WTC11 (cell line): ENCODE measurements around the gene ZFP91.

Source experiments
- ZNF263 ChIP-seq: sonication (generic); formaldehyde crosslinking; IDR thresholded peaks from 2 replicates; pipeline ENCODE4 v1.8.1; 2022; ENCODE audit warnings: low read depth, mild to moderate bottlenecking, moderate library complexity, missing genetic modification reagents
- TF ChIP-seq, protein P1 (sequence below): fragments of 200-600 bp; IDR thresholded peaks from 2 replicates; pipeline ENCODE4 v1.8.0; 2022; ENCODE audit warnings: antibody characterized with exemption
- TF ChIP-seq, protein P2 (sequence below): sonication (generic); formaldehyde crosslinking; IDR thresholded peaks from 2 replicates; pipeline ENCODE4 v1.8.0; 2022; ENCODE audit warnings: missing genetic modification reagents
- TF ChIP-seq, protein P3 (sequence below): sonication (generic); formaldehyde crosslinking; IDR thresholded peaks from 2 replicates; pipeline ENCODE4 v1.8.0; 2022; ENCODE audit warnings: mild to moderate bottlenecking, missing genetic modification reagents

GRCh38 chr11:58650496-58650895, 71.6 kb downstream of the ZFP91 start:
- no peak for TF ChIP-seq ZNF263 (CRISPR knock-in tag)
- TF ChIP-seq, protein P1, sequence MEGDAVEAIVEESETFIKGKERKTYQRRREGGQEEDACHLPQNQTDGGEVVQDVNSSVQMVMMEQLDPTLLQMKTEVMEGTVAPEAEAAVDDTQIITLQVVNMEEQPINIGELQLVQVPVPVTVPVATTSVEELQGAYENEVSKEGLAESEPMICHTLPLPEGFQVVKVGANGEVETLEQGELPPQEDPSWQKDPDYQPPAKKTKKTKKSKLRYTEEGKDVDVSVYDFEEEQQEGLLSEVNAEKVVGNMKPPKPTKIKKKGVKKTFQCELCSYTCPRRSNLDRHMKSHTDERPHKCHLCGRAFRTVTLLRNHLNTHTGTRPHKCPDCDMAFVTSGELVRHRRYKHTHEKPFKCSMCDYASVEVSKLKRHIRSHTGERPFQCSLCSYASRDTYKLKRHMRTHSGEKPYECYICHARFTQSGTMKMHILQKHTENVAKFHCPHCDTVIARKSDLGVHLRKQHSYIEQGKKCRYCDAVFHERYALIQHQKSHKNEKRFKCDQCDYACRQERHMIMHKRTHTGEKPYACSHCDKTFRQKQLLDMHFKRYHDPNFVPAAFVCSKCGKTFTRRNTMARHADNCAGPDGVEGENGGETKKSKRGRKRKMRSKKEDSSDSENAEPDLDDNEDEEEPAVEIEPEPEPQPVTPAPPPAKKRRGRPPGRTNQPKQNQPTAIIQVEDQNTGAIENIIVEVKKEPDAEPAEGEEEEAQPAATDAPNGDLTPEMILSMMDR, result no peak
- TF ChIP-seq, protein P2, sequence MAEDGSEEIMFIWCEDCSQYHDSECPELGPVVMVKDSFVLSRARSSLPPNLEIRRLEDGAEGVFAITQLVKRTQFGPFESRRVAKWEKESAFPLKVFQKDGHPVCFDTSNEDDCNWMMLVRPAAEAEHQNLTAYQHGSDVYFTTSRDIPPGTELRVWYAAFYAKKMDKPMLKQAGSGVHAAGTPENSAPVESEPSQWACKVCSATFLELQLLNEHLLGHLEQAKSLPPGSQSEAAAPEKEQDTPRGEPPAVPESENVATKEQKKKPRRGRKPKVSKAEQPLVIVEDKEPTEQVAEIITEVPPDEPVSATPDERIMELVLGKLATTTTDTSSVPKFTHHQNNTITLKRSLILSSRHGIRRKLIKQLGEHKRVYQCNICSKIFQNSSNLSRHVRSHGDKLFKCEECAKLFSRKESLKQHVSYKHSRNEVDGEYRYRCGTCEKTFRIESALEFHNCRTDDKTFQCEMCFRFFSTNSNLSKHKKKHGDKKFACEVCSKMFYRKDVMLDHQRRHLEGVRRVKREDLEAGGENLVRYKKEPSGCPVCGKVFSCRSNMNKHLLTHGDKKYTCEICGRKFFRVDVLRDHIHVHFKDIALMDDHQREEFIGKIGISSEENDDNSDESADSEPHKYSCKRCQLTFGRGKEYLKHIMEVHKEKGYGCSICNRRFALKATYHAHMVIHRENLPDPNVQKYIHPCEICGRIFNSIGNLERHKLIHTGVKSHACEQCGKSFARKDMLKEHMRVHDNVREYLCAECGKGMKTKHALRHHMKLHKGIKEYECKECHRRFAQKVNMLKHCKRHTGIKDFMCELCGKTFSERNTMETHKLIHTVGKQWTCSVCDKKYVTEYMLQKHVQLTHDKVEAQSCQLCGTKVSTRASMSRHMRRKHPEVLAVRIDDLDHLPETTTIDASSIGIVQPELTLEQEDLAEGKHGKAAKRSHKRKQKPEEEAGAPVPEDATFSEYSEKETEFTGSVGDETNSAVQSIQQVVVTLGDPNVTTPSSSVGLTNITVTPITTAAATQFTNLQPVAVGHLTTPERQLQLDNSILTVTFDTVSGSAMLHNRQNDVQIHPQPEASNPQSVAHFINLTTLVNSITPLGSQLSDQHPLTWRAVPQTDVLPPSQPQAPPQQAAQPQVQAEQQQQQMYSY (CRISPR knock-in tag), result no peak
- TF ChIP-seq, protein P3, sequence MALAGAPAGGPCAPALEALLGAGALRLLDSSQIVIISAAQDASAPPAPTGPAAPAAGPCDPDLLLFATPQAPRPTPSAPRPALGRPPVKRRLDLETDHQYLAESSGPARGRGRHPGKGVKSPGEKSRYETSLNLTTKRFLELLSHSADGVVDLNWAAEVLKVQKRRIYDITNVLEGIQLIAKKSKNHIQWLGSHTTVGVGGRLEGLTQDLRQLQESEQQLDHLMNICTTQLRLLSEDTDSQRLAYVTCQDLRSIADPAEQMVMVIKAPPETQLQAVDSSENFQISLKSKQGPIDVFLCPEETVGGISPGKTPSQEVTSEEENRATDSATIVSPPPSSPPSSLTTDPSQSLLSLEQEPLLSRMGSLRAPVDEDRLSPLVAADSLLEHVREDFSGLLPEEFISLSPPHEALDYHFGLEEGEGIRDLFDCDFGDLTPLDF (CRISPR knock-in tag), result no peak
